K562 (cell line): ENCODE results near the gene MCTS1. TPM values are rescaled to one million over a fixed set of nuclear protein-coding genes. Genes with fewer than 3 reads are reported as not detected.

Source experiments
- BCOR ChIP-seq: fragments of 450-650 bp; IDR thresholded peaks from 2 replicates; pipeline ENCODE4 v1.6.1; 2016
- BMI1 ChIP-seq: fragments of 150-350 bp; IDR thresholded peaks from 2 replicates; pipeline ENCODE4 v1.6.1; 2014; ENCODE audit warnings: low read length
- CBFA2T3 ChIP-seq: fragments of 450-650 bp; IDR thresholded peaks from 2 replicates; pipeline ENCODE4 v1.6.1; 2017
- DDX20 ChIP-seq: fragments of 450-650 bp; IDR thresholded peaks from 2 replicates; pipeline ENCODE4 v1.6.1; 2016; ENCODE audit warnings: missing genetic modification characterization, low read depth, mild to moderate bottlenecking, missing compliant biosample characterization, moderate library complexity
- EWSR1 ChIP-seq: fragments of 450-650 bp; IDR thresholded peaks from 2 replicates; pipeline ENCODE4 v1.6.1; 2018; ENCODE audit warnings: borderline replicate concordance, mild to moderate bottlenecking, low read depth, moderate library complexity; ENCODE audit not compliant: partially characterized antibody
- HNRNPLL ChIP-seq: fragments of 200-400 bp; formaldehyde crosslinking; IDR thresholded peaks from 2 replicates; pipeline ENCODE4 v1.6.1; 2017; ENCODE audit warnings: low read length, low read depth, mild to moderate bottlenecking; ENCODE audit not compliant: poor library complexity, severe bottlenecking
- KDM4B ChIP-seq, 2 experiments: fragments of 450-650 bp in 1 of 2; sonication (generic) in 1 of 2; IDR thresholded peaks; 2 replicates each; pipeline ENCODE4 v1.6.1; 2016 to 2017; ENCODE audit warnings: borderline replicate concordance in 2 of 2, antibody characterized with exemption in 1 of 2, low read depth in 1 of 2, mild to moderate bottlenecking in 1 of 2
- NFIX ChIP-seq: fragments of 250-450 bp; sonication (Bioruptor Pico); IDR thresholded peaks from 2 replicates; pipeline ENCODE4 v1.4.0; 2020; ENCODE audit warnings: low read depth, mild to moderate bottlenecking, moderate library complexity
- NFXL1 ChIP-seq: fragments of 450-650 bp; formaldehyde crosslinking; IDR thresholded peaks from 2 replicates; pipeline ENCODE4 v1.4.0; 2021; ENCODE audit warnings: mild to moderate bottlenecking
- OTX1 ChIP-seq: fragments of 450-650 bp; formaldehyde crosslinking; IDR thresholded peaks from 2 replicates; pipeline ENCODE4 v1.4.0; 2022; ENCODE audit warnings: mild to moderate bottlenecking
- PHF20 ChIP-seq: fragments of 450-650 bp; IDR thresholded peaks from 2 replicates; pipeline ENCODE4 v1.6.1; 2018; ENCODE audit not compliant: partially characterized antibody
- PML ChIP-seq: IDR thresholded peaks from 2 replicates; pipeline ENCODE4 v1.6.1; 2012; ENCODE audit warnings: low read length, inconsistent platforms
- RBM34 ChIP-seq: fragments of 200-400 bp; formaldehyde crosslinking; IDR thresholded peaks from 2 replicates; pipeline ENCODE4 v1.6.1; 2018; ENCODE audit warnings: low read length, borderline replicate concordance; ENCODE audit not compliant: insufficient read depth
- SMARCC2 ChIP-seq: fragments of 450-650 bp; IDR thresholded peaks from 2 replicates; pipeline ENCODE4 v1.6.1; 2017; ENCODE audit warnings: antibody characterized with exemption, moderate library complexity, mild to moderate bottlenecking, low read depth
- SPI1 ChIP-seq: IDR thresholded peaks from 2 replicates; pipeline ENCODE4 v1.6.1; 2011; ENCODE audit warnings: low read depth, low read length, control low read depth, borderline replicate concordance
- SRSF9 ChIP-seq: fragments of 200-400 bp; formaldehyde crosslinking; IDR thresholded peaks from 2 replicates; pipeline ENCODE4 v1.6.1; 2017; ENCODE audit warnings: low read depth, low read length, borderline replicate concordance
- ZC3H11A ChIP-seq: IDR thresholded peaks from 2 replicates; pipeline ENCODE4 v1.6.1; 2012; ENCODE audit warnings: low read depth, low read length, improper control_type of control experiment
- ZKSCAN1 ChIP-seq: fragments of 150-350 bp; IDR thresholded peaks from 2 replicates; pipeline ENCODE4 v1.6.1; 2016; ENCODE audit warnings: low read depth, low read length
- ZNF274 ChIP-seq: IDR thresholded peaks from 2 replicates; pipeline ENCODE4 v1.6.1; 2011; ENCODE audit warnings: low read depth, mild to moderate bottlenecking, low read length, moderate library complexity, borderline replicate concordance
- ZNF324 ChIP-seq: fragments of 250-450 bp; sonication (Bioruptor Pico); IDR thresholded peaks from 2 replicates; pipeline ENCODE4 v1.4.0; 2020; ENCODE audit warnings: mild to moderate bottlenecking
- polyA plus RNA-seq, 8 experiments: library from polyadenylated mRNA; depleted of rRNA in 4 of 8; stranded (reverse) in 5 of 8; unstranded in 3 of 8; fragments of >200 nt; fragmentation: Nextera tagmentation in 2 of 8; fragmentation: Illumina TruSeq in 1 of 8; extraction: Ambion mirVana in 2 of 8; extraction: Trizol in 1 of 8; gene quantifications; 2 replicates each; pipeline versions ENCODE4 v1.2.1 to v1.2.3, GENCODE V29; 2011 to 2014; ENCODE audit warnings: inconsistent platforms in 1 of 8, missing spikeins in 1 of 8
- total RNA-seq, 7 experiments: library from RNA; depleted of rRNA in 6 of 7; stranded (reverse); fragments of >200 nt in 6 of 7; fragmentation: Illumina TruSeq in 2 of 7; extraction: Trizol in 2 of 7; gene quantifications; 2 replicates each; pipeline versions ENCODE4 v1.2.1 to v1.2.3, GENCODE V29; 2011 to 2021; ENCODE audit warnings: low replicate concordance in 1 of 7
- TF ChIP-seq, protein P1 (sequence below): fragments of 250-450 bp; sonication (Bioruptor Pico); IDR thresholded peaks from 2 replicates; pipeline ENCODE4 v1.9.0; 2021; ENCODE audit warnings: mild to moderate bottlenecking, inconsistent platforms
- TF ChIP-seq, protein P2 (sequence below), 2 experiments: IDR thresholded peaks; 2 replicates each; pipeline ENCODE4 v1.6.1; 2011; ENCODE audit warnings: borderline replicate concordance in 1 of 2, control low read depth in 1 of 2, low read depth in 1 of 2, low read length in 1 of 2, mild to moderate bottlenecking in 1 of 2, mixed read lengths in 1 of 2, moderate library complexity in 1 of 2; ENCODE audit not compliant: insufficient read depth in 1 of 2, insufficient read length in 1 of 2, poor library complexity in 1 of 2, severe bottlenecking in 1 of 2; ENCODE audit errors: extremely low read depth in 1 of 2
- TF ChIP-seq, protein P3 (sequence below): fragments of 250-450 bp; sonication (Bioruptor Pico); IDR thresholded peaks from 2 replicates; pipeline ENCODE4 v1.4.0; 2020; ENCODE audit warnings: mild to moderate bottlenecking

MCTS1 gene
- total and polyA plus RNA-seq, 9 of the 15 experiments (the other 6 are each of a cell fraction or from before 2014, with no cell fraction given), result 65.3 to 300 (median 152) TPM

GRCh38 chrX:120629667-120630537, 26.0 kb downstream of the MCTS1 start, which contains the start of gene C1GALT1C1 (continued):
- no peak for TF ChIP-seq ZC3H11A
- no peak for TF ChIP-seq ZKSCAN1
- TF ChIP-seq OTX1 (CRISPR knock-in tag), result no peak
- no peak for TF ChIP-seq EWSR1
- TF ChIP-seq, protein P1, sequence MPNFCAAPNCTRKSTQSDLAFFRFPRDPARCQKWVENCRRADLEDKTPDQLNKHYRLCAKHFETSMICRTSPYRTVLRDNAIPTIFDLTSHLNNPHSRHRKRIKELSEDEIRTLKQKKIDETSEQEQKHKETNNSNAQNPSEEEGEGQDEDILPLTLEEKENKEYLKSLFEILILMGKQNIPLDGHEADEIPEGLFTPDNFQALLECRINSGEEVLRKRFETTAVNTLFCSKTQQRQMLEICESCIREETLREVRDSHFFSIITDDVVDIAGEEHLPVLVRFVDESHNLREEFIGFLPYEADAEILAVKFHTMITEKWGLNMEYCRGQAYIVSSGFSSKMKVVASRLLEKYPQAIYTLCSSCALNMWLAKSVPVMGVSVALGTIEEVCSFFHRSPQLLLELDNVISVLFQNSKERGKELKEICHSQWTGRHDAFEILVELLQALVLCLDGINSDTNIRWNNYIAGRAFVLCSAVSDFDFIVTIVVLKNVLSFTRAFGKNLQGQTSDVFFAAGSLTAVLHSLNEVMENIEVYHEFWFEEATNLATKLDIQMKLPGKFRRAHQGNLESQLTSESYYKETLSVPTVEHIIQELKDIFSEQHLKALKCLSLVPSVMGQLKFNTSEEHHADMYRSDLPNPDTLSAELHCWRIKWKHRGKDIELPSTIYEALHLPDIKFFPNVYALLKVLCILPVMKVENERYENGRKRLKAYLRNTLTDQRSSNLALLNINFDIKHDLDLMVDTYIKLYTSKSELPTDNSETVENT (CRISPR knock-in tag), result 0 out of 2 replicates have a peak, but pooled peaks have one; percentile 29
- no peak for TF ChIP-seq SMARCC2
- TF ChIP-seq PHF20, result no peak
- no peak for TF ChIP-seq RBM34
- TF ChIP-seq NFXL1 (CRISPR knock-in tag), result no peak
- no peak for TF ChIP-seq SRSF9
- TF ChIP-seq KDM4B (IDR thresholded peaks at IDR 0.05; ENCODE audit: borderline replicate concordance in 2 of 2, low read depth in 1 of 2), result 0 out of 4 replicates have a peak, but pooled peaks of 1 of the 2 experiments have one; percentile 20
- peak; percentile 61; the same call in 1 of the 2 replicates for TF ChIP-seq PML
- no peak for TF ChIP-seq CBFA2T3
- TF ChIP-seq ZNF324 (CRISPR knock-in tag), result no peak
- TF ChIP-seq DDX20 (tag), result no peak
- TF ChIP-seq BMI1, result no peak
- TF ChIP-seq NFIX (CRISPR knock-in tag), result no peak
- TF ChIP-seq, protein P2, sequence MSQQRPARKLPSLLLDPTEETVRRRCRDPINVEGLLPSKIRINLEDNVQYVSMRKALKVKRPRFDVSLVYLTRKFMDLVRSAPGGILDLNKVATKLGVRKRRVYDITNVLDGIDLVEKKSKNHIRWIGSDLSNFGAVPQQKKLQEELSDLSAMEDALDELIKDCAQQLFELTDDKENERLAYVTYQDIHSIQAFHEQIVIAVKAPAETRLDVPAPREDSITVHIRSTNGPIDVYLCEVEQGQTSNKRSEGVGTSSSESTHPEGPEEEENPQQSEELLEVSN (IDR thresholded peaks at IDR 0.05; ENCODE audit: borderline replicate concordance in 1 of 2, extremely low read depth in 1 of 2, insufficient read depth in 1 of 2, insufficient read length in 1 of 2, low read depth in 1 of 2, low read length in 1 of 2, poor library complexity in 1 of 2, severe bottlenecking in 1 of 2), result peak in 1 of 2 experiments; percentile 63
- no peak; the same call in 1 of the 2 replicates for TF ChIP-seq BCOR
- TF ChIP-seq, protein P3, sequence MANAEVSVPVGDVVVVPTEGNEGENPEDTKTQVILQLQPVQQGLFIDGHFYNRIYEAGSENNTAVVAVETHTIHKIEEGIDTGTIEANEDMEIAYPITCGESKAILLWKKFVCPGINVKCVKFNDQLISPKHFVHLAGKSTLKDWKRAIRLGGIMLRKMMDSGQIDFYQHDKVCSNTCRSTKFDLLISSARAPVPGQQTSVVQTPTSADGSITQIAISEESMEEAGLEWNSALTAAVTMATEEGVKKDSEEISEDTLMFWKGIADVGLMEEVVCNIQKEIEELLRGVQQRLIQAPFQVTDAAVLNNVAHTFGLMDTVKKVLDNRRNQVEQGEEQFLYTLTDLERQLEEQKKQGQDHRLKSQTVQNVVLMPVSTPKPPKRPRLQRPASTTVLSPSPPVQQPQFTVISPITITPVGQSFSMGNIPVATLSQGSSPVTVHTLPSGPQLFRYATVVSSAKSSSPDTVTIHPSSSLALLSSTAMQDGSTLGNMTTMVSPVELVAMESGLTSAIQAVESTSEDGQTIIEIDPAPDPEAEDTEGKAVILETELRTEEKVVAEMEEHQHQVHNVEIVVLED (CRISPR knock-in tag), result peak; percentile 94
- no peak for TF ChIP-seq SPI1
- TF ChIP-seq HNRNPLL, result peak; percentile 95
- TF ChIP-seq ZNF274, result no peak
